Measurements from ENCODE around the gene PPP2R5D.

DNA sequence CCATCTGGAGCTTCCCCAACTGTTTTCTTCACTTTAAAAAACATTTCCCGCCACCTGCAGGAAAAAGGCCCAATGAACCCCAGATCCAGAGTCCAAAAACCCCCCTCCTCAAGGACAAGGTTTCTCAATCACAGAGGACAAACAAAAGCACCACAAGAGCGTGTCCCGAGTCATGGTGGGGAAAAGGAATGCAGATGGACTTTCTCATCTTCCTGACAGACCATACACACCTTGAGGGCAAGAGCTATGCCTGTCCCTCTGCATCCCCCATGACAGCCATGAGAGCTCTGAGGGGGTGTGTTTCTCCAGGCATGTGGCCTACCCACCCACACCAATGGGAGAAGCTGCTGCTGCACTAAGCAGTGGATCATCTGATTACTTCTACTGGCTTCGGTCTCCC is 14.4 kb upstream of the PPP2R5D start:
- TF ChIP-seq, protein P1, sequence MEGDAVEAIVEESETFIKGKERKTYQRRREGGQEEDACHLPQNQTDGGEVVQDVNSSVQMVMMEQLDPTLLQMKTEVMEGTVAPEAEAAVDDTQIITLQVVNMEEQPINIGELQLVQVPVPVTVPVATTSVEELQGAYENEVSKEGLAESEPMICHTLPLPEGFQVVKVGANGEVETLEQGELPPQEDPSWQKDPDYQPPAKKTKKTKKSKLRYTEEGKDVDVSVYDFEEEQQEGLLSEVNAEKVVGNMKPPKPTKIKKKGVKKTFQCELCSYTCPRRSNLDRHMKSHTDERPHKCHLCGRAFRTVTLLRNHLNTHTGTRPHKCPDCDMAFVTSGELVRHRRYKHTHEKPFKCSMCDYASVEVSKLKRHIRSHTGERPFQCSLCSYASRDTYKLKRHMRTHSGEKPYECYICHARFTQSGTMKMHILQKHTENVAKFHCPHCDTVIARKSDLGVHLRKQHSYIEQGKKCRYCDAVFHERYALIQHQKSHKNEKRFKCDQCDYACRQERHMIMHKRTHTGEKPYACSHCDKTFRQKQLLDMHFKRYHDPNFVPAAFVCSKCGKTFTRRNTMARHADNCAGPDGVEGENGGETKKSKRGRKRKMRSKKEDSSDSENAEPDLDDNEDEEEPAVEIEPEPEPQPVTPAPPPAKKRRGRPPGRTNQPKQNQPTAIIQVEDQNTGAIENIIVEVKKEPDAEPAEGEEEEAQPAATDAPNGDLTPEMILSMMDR (conservative IDR thresholded peaks at IDR 0.05; ENCODE audit: low read depth, low read length): no peak
- TF ChIP-seq POLR2A (IDR thresholded peaks at IDR 0.05; ENCODE audit: low read depth, low read length) (no peak), RAD21 (IDR thresholded peaks at IDR 0.05; ENCODE audit: low read length) (no peak), MXI1 (IDR thresholded peaks at IDR 0.05; ENCODE audit: borderline replicate concordance, low read depth, low read length) (no peak)

Data from IMR-90 (cell line).